HEK293T (cell line): Measurements from ENCODE around the gene TAL1.
"Not testable (repeated sequence)": the region's sequence is repeated elsewhere in the genome, so short reads cannot be mapped to it uniquely, and the experiment has no call there.

Source experiments
- CTCF ChIA-PET: fragments of 350-600 bp; formaldehyde crosslinking; extraction: SDS; loops from one replicate; lab custom pipeline; 2021; ENCODE audit warnings: antibody characterized with exemption, inconsistent platforms; lab: Yijun Ruan, JAX
- POLR2A ChIA-PET: fragments of 350-600 bp; formaldehyde crosslinking; extraction: SDS; loops from one replicate; lab custom pipeline; 2020; ENCODE audit warnings: antibody characterized with exemption, inconsistent platforms; lab: Yijun Ruan, JAX
- DNase-seq: peaks from one replicate; pipeline ENCODE4 v3.0.0; 2012; ENCODE audit warnings: mixed read lengths; ENCODE audit errors: extremely low spot score
- ARNT ChIP-seq: fragments of 450-650 bp; IDR thresholded peaks from 2 replicates; pipeline ENCODE4 v1.6.1; 2017; ENCODE audit warnings: mild to moderate bottlenecking
- BHLHE40 ChIP-seq: fragments of 450-650 bp; IDR thresholded peaks from 2 replicates; pipeline ENCODE4 v1.6.1; 2016; ENCODE audit warnings: mild to moderate bottlenecking, moderate library complexity, borderline replicate concordance
- CTBP1 ChIP-seq: fragments of 450-650 bp; IDR thresholded peaks from 2 replicates; pipeline ENCODE4 v1.6.1; 2016; ENCODE audit warnings: borderline replicate concordance
- ELF4 ChIP-seq: fragments of 450-650 bp; IDR thresholded peaks from 2 replicates; pipeline ENCODE4 v1.6.1; 2017; ENCODE audit warnings: antibody characterized with exemption
- FOXA1 ChIP-seq: fragments of 450-650 bp; IDR thresholded peaks from 2 replicates; pipeline ENCODE4 v1.6.1; 2016; ENCODE audit warnings: mild to moderate bottlenecking
- FOXK2 ChIP-seq: fragments of 450-650 bp; IDR thresholded peaks from 2 replicates; pipeline ENCODE4 v1.6.1; 2016; ENCODE audit warnings: mild to moderate bottlenecking
- FOXM1 ChIP-seq: fragments of 450-650 bp; IDR thresholded peaks from 2 replicates; pipeline ENCODE4 v1.6.1; 2017; ENCODE audit warnings: mild to moderate bottlenecking, borderline replicate concordance
- HDGF ChIP-seq: fragments of 450-650 bp; IDR thresholded peaks from 2 replicates; pipeline ENCODE4 v1.6.1; 2017; ENCODE audit warnings: antibody characterized with exemption, borderline replicate concordance
- L3MBTL2 ChIP-seq: fragments of 450-650 bp; conservative IDR thresholded peaks from 2 replicates; pipeline ENCODE4 v1.6.1; 2016; ENCODE audit warnings: mild to moderate bottlenecking
- LEF1 ChIP-seq: fragments of 450-650 bp; IDR thresholded peaks from 2 replicates; pipeline ENCODE4 v1.6.1; 2017; ENCODE audit warnings: mild to moderate bottlenecking, borderline replicate concordance
- NFRKB ChIP-seq: fragments of 450-650 bp; IDR thresholded peaks from 2 replicates; pipeline ENCODE4 v1.6.1; 2016; ENCODE audit warnings: mild to moderate bottlenecking, moderate library complexity
- SP1 ChIP-seq: fragments of 450-650 bp; IDR thresholded peaks from 2 replicates; pipeline ENCODE4 v1.6.1; 2017
- SUZ12 ChIP-seq: fragments of 450-650 bp; IDR thresholded peaks from 2 replicates; pipeline ENCODE4 v1.6.1; 2016; ENCODE audit warnings: mild to moderate bottlenecking
- TARDBP ChIP-seq: fragments of 450-650 bp; IDR thresholded peaks from 2 replicates; pipeline ENCODE4 v1.6.1; 2016
- ZNF384 ChIP-seq: fragments of 450-650 bp; IDR thresholded peaks from 2 replicates; pipeline ENCODE4 v1.6.1; 2016
- TF ChIP-seq, protein P1 (sequence below): fragments of 450-650 bp; IDR thresholded peaks from 2 replicates; pipeline ENCODE4 v1.6.1; 2016

The TAL1 gene

DNA sequence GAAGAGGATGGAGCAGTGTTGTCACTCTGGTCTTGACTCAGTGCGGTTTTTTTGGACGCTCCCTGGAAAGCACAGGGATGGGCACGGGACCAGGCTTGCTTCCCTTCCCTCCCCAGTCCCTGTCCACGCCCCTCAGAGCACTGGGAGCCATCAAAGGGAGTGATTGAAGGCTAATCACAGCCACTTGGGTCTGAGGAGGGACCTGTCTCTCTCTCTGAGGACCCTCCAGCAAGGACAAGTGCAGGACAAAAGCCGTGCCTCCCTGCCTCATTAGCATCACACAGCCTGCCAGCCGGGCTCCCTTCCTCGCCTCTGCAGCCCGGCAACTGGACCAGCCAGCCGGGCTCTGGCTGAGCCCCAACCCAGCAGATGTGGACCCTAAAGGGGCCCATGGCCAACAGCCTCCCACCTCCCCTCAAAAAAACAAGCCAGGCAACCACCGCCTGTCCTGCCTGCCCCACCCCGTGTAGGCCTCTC lies 23.6 kb downstream of the TAL1 start:
- CTCF ChIA-PET = interaction anchor here (0.6 to 1.3 kb wide), 2 partner anchors 15 to 34 kb away, joined by 3 read pairs; no protein-coding TSS in a partner anchor
- no peak for TF ChIP-seq SUZ12
- no peak for TF ChIP-seq L3MBTL2
- no peak for TF ChIP-seq ELF4
- no peak for DNase-seq
- POLR2A ChIA-PET = interaction anchor here (1.3 kb wide), 1 partner anchor 13 kb away, joined by 4 read pairs; no protein-coding TSS in a partner anchor

DNA sequence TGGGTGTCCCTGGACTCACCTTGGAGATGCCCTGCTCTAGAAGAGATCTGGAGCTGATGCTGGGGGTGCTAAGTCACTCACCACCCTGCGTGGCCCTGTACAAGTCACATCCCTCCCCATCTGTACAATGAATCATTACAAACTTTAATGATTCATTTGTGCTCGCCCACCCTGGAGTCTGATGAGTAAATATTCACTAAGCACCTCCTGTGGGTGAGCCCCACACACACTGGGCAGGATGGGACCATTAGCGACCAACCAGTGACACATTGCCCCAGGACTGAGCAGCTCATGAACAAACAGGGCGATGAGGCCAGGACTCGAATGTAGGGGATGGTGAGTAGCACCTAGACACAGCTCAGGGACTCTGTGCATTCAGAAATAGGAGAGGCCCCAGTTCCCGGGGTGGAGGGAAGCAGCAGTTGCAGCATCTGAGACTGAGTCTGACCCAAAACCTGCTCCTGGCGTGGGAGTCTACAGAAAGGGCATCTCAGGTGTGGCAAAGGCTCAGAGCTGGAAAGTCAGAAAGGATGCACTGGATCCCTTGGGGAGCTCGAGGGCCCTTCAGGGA lies 24.1 kb downstream of the TAL1 start:
- ChIA-PET CTCF (interaction anchor here (0.6 to 1.3 kb wide), 2 partner anchors 14 to 35 kb away, joined by 3 read pairs; no protein-coding TSS in a partner anchor), POLR2A (interaction anchor here (1.3 kb wide), 1 partner anchor 13 kb away, joined by 4 read pairs; no protein-coding TSS in a partner anchor)
- TF ChIP-seq LEF1 (no peak), ZNF384 (no peak), SUZ12 (no peak), FOXK2 (no peak), FOXA1 (no peak), ARNT (no peak)
- TF ChIP-seq, protein P1, sequence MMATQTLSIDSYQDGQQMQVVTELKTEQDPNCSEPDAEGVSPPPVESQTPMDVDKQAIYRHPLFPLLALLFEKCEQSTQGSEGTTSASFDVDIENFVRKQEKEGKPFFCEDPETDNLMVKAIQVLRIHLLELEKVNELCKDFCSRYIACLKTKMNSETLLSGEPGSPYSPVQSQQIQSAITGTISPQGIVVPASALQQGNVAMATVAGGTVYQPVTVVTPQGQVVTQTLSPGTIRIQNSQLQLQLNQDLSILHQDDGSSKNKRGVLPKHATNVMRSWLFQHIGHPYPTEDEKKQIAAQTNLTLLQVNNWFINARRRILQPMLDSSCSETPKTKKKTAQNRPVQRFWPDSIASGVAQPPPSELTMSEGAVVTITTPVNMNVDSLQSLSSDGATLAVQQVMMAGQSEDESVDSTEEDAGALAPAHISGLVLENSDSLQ = no peak
- DNase-seq = no peak

DNA sequence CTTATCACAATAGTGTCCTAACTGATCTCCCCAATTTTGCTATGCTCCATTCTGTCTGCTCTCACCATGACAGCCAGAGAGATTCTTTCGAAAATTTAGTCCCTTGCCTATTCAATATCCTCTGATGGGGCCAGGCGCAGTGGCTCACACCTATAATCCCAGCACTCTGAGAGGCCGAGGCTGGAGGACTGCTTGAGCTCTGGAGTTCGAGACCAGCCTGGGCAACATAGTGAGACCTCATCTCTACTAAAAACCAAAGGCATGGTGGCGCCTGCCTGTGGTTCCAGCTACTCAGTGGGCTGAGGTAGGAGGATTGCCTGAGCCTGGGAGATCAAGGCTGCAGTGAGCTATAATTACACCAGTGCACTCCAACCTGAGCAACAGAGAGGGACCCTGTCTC lies 26.1 kb downstream of the TAL1 start:
- DNase-seq = no peak
- no peak for TF ChIP-seq TARDBP
- no peak for TF ChIP-seq FOXM1
- TF ChIP-seq BHLHE40 = no peak
- TF ChIP-seq ARNT = no peak
- no peak for TF ChIP-seq FOXK2
- TF ChIP-seq ELF4 = no peak
- TF ChIP-seq FOXA1 = no peak
- TF ChIP-seq CTBP1 = no peak
- TF ChIP-seq ZNF384 = no peak
- TF ChIP-seq NFRKB = no peak
- TF ChIP-seq SUZ12 = no peak
- no peak for TF ChIP-seq HDGF
- no peak for TF ChIP-seq L3MBTL2
- ChIA-PET CTCF (interaction anchor here (1.2 kb wide), 1 partner anchor 11 kb away, joined by 5 read pairs; no protein-coding TSS in a partner anchor), POLR2A (no interaction called here)

DNA sequence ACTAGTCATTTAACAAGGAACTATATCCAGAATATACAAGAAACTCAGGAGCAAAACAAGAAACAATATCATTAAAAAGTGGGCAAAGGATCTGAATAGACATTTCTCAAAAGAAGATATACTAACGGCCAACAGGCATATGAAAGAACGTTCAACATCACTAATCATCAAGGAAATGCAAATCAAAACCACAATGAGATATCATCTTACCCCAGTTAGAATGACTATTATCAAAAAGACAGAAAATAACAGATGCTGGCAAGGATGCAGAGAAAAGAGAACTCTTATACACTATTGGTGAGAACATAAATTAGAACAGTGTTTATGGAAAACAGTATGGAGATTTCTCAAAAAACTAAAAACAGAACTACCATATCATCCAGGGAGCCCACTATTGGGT lies 28.5 kb downstream of the TAL1 start:
- DNase-seq, POLR2A ChIA-PET, CTCF ChIA-PET: not testable (repeated sequence)

DNA sequence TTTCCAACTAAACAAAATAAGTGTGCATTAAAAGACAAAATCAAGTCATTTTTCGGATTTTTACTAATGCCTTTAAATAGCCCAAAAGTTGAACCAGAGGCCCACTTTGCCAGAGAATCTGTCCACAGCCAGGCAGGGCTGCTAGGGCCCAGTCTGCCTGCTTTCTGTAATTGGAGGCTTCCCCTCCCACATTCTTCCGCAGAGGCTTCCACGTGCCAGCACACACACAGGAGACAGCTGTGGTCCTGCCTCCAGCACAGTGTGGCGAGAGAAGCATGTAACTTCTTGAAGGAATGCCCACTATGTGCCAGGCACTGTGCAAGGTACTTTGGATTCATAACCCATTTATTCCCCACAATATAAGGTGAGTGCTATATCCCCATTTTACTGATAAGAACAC lies 30.8 kb downstream of the TAL1 start:
- TF ChIP-seq CTBP1 (no peak), LEF1 (no peak), L3MBTL2 (no peak), NFRKB (no peak), ELF4 (no peak)
- TF ChIP-seq, protein P1 = no peak
- CTCF ChIA-PET = interaction anchor here (2.9 kb wide), 1 partner anchor 22 kb away, joined by 10 read pairs; no protein-coding TSS in a partner anchor
- DNase-seq = no peak
- POLR2A ChIA-PET = no interaction called here

DNA sequence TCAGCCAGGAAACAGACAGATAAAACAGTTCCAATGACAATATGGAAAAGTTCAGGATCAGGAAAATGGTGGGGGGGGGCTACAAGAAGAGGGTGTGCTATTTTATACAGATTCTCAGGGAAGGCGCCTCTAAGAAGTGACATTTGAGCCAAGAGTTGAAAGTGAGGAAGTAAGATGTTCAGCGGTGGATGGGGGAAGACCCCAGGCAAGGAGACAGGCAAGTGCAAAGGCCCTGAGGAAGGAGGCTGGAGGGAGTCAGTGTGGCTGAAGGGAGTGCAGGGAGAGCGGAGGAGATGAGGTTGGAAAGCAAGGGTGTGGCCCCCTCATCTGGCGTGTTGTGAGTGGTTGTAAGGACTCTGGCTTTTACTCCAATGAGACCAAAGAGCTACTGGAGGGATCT lies 33.8 kb downstream of the TAL1 start:
- POLR2A ChIA-PET = no interaction called here
- CTCF ChIA-PET = no interaction called here
- no peak for TF ChIP-seq ZNF384
- no peak for TF ChIP-seq SUZ12
- TF ChIP-seq TARDBP = no peak
- no peak for TF ChIP-seq LEF1
- no peak for TF ChIP-seq FOXM1
- TF ChIP-seq ARNT = no peak
- no peak for TF ChIP-seq SP1
- no peak for TF ChIP-seq CTBP1
- TF ChIP-seq ELF4 = no peak
- TF ChIP-seq L3MBTL2 = no peak
- no peak for TF ChIP-seq BHLHE40
- TF ChIP-seq NFRKB = no peak
- no peak for TF ChIP-seq FOXA1
- no peak for TF ChIP-seq FOXK2
- TF ChIP-seq HDGF = no peak
- TF ChIP-seq, protein P1 = no peak
- no peak for DNase-seq

DNA sequence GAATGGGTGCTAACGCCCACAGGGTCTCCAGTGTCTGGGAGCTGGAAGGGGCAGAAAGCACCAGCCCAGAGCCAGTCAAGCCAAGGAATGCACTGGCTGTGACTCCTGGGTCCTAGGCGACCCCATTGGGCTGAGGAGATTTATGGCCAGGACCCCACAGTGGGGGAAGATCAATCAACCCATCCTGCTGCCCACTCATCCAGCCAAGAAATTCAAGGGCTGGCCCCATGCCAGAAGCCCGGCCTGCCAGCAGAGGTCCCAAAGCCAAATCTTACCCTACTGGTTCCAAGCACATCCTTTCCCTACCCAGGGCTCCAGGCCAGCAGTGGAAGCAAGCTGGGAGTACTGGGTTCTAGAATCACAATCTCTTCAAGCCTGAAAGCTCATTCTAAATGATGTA lies 35.4 kb downstream of the TAL1 start:
- TF ChIP-seq FOXM1 (no peak), FOXK2 (no peak), NFRKB (no peak), ARNT (no peak), SP1 (no peak), ZNF384 (no peak), HDGF (no peak), SUZ12 (no peak)
- POLR2A ChIA-PET = no interaction called here
- no peak for DNase-seq
- CTCF ChIA-PET = no interaction called here

DNA sequence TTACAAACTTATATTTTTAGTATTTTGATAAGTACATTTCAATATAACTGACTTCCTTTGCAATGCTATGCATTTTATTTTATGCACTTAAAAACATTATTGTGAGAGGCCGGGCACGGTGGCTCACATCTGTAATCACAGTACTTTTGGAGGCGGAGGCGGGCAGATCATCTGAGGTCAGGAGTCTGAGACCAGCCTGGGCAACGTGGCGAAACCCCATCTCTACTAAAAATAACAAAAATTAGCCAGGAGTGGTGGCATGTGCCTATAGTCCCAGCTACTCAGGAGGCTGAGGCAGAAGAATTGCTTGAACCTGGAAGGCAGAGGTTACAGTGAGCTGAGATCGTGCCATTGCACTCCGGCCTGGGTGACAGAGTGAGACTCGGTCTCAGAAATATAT lies 36.0 kb downstream of the TAL1 start:
- POLR2A ChIA-PET, CTCF ChIA-PET, DNase-seq: not testable (repeated sequence)
